Activated CD4-positive, alpha-beta T cell treated with anti-CD3 and anti-CD28 coated beads, Interleukin-2, Interleukin-4, amounts not matched to agents 100 ng/mL and 50 ng/mL, durations not matched to agents 16 hours and 8 hours (primary cell): ENCODE results near the gene FRMD6.

Source experiments
- DNase-seq: peaks from one replicate; pipeline ENCODE4 v3.0.0-alpha.2; 2020; ENCODE audit warnings: low spot score

Gene FRMD6

DNA sequence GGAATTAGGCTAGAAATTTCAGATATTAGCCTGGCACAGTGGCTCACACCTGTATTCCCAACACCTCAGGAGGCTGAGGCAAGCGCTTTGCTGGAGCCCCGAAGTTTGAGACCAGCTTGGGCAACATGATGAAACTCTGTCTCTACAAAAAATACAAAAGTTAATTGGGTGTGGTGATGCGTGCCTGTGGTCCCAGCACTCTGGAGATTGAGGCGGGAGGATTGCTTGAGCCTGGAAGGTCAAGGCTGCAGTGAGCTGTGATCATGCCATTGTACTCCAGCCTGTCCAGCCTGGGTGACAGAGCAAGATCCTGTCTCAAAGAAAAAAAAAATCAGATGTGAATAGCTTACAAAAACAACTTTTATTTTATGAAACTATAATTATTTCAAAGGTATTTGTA, 15.1 kb downstream of the FRMD6 start:
- no peak for DNase-seq

DNA sequence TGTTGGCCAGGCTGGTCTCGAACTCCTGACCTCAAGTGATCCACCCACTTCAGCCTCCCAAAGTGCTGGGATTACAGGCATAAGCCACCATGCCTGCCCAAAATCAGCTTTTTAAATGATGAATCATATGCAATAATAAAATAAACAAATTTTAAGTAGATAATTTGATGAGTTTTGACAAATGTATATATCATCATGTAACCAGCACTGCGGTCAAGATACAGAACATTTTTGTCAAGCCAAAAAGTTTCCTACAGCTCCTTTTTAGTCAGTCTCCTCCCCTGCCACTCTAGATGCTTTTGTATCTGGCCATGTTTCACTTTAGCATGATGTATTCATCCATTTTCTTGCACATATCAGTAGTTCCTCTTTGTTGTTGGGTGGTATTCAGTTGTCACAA, 17.2 kb downstream of the FRMD6 start:
- no peak for DNase-seq

DNA sequence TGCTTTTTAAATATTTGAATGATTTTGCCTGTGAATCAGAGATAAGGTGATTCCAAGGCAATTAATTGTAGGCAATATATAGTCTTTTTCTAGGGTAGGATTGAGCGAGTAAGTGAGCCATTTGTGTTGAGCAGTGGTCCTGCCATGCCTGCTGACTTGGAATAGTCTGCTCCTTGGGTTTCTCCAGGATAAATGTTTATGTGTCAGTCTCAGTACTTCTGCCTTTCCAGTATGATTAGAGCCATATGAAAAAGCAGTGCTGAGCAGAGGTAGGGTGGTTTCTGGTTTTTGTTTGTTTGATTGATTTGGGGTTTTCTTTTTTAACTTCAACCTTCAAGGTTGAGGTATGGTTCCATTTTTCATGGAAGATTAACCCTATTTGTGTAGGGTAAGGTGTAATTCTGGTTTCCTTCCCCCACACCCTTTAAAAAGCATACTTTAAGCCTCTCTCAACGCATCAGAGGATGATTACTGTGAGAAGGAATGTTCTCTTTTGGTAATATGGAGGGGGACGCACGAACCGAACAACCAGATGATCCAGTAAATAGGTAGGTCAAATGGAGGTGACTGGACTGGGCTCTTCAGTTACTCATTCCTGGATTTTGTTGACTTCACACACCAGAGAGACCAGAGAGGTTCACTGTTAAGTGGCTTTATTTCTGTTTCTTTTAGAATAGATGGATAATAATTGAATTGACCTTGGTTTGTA, 22.7 kb downstream of the FRMD6 start:
- no peak for DNase-seq

DNA sequence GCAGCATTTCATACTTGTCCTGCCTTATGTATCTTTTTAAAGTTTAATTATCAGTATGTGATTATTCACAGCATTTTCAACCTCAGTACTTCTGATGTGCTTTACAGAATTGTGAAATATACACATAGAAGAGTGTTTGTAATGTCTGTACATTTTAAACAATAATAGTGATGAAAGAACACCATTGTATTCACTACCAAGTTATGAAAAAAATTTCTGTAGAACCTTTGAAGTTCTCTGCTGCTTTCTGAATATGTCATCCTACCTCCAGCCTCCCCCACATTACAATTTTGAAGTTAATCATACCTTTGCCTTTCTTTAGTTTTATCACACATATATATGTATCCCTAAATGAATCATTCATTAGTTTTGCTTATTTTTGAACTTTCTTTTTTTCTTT, 24.8 kb downstream of the FRMD6 start:
- DNase-seq, result peak; percentile 17

DNA sequence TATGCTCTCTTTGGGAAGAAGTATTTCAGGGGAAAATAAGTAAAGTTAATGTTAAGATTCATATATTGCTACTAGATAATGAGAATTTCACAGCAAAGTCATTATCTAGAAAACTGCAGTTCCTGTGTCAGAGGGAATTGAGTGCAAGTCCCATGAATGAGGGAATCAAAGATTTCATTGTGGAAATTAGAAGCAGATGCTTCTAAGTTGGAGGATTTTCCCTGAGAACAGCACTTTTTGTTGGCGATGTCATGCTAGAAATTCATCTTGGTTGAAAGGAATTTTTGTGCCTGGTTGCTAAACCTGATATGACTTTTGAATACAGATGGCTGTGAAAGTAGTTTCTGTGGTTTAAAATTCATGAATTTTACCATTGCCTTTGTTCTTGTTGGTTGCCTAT, 25.6 kb downstream of the FRMD6 start:
- DNase-seq, result no peak

DNA sequence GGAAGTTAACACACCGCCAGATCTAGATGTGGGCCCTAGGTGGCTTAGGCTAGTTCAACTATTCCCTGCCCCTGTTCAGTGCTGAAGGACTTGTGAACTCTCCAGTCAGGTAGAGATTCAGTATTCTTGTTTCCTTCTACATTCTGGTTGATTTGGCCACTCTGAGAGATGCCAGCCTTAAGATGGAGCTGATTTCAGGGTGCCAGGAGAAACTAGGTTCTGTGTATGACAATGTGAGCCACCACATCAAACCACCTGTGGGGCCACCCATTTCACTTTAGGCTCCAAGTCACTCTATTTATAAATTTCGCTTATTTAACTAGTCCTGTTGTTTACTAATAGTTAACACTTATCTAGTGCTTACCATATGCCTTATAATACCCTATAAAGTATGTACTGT, 26.0 kb downstream of the FRMD6 start:
- DNase-seq, result peak; percentile 4

DNA sequence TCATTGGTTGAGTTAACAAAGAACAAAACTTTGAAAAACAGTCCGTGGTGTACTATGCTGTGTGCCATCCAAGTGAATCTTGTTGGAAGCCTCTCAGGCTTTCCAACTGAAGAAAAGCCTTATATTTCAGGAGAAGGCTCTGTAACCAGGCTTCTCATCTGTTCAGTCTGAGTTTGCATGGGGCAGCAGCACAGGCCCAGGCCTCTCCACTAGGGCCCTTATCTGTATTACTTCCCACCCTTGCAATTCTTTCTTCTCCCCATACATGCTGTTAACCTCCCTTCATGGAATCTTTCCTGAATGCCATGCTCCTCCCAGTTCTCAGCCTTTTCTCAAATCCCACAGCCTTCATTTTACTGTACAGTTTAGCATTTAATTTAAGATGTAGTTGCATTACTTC, 28.3 kb downstream of the FRMD6 start:
- DNase-seq, result no peak

DNA sequence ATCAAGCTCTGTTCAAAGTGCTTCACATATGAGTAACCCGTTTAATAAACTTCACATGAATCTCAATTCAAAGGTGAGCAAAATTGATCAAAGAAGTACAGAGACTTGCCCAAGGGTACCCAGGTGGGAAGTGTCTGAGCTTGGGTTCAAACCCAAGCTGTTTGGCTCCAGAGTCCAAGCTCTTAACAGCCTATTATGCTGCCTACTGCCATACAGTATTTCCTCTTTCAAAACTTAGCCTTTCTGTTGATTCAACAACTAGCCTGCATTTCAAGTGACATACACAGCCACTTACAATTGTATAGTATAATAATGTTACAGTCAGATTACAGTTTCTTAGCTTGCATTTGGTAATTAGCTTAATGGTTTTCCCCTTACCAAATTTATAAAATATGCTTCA, 29.7 kb downstream of the FRMD6 start:
- DNase-seq, result no peak

DNA sequence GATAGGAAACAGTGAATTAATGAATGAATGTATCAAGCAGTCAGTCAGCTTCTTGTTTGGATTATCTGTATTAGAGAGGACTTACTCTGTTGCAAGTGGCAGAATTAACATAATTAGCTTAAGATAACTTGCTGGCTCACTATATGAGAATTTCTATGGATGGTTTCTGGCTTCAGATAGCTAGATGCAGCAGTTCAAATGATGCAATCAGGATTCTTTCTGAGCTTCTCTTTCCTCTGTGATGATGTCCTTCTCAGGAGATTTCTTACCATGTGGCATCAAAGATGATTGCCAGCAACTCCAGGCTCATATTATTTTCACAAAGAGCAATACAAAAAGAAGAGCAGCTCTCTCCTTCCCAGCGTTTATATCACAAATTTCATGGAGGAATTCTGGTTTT, 30.7 kb downstream of the FRMD6 start:
- DNase-seq, result no peak

DNA sequence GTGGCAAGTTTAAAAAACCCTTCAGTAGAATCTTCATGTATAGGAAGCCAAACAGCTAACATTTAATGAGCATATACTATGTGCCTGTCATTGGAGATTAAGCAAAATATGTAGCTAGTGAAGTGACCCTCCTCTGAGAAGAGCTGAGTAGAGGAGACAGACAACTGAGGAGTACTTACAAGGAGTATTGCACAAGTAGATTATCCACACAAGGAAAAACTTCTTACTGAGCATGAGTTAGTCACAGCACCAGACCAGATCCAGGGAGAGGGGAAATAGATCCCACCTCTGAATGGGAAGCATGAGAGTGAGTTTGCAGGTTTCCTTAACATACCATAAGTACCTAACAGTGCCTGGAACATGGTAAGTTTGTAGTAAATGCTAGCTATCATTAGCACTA, 33.0 kb downstream of the FRMD6 start:
- DNase-seq, result no peak

DNA sequence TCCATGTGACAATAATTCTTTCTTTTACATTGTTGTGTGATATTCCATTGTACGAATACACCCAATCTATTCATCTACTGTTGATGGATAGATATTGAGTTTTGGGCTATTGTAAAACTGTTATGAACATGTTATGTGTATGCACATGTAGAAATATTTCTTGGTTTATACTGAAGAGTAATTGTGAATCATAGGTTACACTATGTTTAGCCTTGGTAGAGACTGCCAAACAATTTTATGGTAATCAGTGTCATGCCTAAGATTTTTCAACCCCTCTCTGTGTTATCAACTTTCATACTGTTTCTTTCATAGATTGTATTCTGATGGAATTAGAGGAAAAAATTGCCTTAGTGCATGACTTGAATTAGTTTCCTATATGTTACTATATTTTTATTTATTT, 39.5 kb downstream of the FRMD6 start:
- DNase-seq, result no peak

DNA sequence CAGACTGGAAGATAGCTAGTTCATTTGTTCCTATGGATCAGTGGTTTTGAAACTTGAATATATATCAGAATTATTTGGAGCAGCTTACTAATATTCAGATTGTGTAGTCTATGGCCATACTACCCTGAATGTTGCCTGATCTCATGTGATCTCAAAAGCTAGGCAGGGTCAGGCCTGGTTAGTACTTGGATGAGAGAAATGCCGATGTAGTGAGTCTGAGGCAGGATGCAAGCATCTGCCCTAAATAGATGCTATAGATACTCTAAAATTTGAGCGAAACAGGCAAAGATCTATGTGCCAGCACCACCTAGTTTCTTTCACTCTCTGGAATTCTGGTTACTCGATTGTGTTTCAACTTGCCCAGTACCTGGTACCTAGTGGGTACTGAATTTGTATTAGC, 40.9 kb downstream of the FRMD6 start:
- DNase-seq, result no peak

DNA sequence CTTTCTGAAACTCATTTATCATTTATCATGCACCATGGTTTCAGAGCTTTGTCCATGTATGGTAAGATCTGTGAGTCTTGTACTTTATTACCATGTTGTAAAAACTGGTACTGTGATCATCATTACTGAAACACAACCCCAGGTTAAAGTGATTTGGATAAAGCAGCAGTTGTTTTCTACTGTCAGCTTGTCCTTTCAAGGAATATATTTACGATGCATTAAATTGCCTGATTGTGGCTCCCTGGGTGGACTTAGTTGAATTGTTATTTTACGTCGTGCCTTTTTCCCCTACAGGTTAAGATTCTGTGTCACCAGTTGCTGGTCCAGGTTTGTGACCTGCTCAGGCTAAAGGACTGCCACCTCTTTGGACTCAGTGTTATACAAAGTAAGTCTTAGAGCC, 46.1 kb downstream of the FRMD6 start:
- no peak for DNase-seq

DNA sequence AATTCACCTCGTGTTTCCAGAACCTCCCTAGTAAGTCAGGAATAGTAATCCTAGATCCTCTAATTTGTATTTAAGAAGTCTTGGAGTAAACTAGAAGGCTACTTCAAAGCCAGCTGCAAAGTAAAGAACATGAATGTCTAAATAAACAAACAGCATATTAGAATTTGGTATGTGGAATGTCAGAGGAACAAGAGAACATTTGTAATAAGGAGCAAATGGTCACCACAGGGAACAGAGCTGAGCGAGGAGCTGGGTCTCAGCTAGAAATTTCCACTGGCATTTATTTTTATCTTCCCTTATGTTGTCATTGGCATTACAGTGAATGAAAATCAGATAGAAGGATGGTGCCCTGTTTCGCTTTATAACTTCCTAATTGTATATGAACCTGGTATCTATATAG, 50.2 kb downstream of the FRMD6 start:
- DNase-seq, result no peak

DNA sequence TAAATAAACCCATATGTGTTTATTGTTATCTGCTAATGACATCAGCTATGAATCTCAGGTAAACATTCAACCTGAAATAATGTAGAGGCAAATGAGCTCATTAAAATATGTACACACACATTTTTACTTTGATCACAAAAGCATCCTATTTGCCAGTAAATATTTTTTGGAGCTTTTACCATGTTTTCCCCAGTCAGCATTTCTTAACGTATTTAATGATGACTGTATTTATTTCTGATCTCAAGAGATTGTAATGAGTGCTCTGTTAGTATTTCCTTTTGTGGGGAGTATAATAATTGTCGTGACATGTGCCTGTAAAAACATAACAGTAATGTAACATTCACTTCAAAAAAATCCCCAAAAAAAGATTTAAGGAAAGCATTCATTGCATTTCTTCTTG, 52.1 kb downstream of the FRMD6 start:
- DNase-seq, result no peak

DNA sequence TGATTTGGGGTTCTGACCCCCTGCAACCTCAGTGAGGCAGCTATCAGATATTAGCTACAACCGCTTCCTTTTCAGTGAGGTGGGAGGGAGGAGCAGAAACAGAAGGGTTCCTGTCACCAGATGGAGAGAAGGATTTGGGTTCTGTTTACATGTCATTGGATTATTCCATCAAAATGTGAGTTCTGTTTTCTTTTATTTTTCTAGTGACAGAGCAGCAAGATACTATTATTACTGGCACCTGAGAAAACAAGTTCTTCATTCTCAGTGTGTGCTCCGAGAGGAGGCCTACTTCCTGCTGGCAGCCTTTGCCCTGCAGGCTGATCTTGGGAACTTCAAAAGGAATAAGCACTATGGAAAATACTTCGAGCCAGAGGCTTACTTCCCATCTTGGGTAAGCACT, 52.8 kb downstream of the FRMD6 start:
- DNase-seq, result no peak

DNA sequence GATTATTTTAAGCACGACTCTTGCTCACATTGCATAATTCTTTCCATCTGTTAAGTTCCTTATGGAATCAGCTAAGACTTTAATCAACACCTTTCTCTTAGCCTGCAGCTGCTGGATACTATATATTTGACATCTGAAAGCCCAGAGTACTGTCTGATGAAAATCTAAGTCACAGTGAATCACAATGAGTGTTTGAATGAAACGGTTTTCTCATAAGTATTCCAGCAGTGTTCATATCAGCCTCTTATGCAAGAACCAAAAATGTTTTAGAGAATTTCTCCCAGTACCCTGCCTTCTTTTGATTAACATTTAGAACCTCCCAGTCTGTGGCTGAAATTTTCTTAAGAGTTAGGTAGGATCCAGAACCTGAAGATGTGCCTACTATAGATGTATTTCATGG, 55.6 kb downstream of the FRMD6 start:
- DNase-seq, result no peak

DNA sequence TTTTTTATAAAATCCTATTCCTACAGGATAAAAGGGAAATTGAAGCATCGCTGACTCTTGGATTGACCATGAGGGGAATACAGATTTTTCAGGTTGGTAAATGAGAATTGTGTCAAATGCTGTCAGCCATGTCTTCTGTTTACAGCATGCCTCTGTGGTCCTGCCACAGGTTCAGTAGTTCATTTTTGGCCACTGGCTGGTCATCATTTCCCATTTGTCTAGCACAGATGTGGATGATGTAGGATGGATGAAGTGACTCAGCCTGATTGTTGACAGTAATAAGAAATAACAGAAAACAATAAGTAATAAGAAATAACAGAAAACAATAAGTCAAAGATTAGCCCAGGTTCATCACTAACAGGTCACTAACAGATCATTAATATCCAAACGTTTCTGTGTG, 59.8 kb downstream of the FRMD6 start:
- DNase-seq, result no peak

DNA sequence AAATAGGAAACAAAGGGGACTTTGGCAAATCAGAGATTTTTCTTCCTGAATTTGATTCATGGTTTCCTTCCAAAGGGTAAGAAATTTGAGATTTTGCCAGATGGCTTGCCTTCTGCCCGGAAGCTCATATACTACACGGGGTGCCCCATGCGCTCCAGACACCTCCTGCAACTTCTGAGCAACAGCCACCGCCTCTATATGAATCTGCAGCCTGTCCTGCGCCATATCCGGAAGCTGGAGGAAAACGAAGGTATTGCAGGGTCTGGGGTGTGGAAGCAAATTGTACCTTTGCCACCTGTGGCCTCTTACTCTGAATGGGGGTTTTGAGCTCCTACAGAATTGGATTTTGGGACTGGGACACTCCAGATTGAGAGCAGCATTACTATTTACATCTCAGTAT, 63.5 kb downstream of the FRMD6 start:
- no peak for DNase-seq

DNA sequence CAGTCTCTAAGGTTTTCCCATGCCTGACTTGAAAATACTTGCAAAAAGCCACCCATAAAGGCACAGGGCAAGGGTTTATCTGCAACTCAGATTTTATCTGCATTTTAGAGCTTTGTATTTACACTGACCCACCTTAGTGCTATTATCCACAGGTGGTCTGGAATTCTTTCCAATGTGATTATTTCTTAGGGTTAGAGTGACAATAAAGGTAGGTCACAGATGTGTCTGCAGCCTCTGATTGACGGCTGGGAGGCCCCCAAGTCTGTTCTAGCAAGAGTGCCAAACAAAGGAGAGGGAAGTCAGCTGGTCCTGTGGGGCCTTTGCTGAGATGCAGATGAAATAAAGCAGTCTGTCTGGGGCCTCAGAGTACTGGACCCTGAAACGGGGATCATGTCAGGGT, 64.0 kb downstream of the FRMD6 start:
- no peak for DNase-seq

DNA sequence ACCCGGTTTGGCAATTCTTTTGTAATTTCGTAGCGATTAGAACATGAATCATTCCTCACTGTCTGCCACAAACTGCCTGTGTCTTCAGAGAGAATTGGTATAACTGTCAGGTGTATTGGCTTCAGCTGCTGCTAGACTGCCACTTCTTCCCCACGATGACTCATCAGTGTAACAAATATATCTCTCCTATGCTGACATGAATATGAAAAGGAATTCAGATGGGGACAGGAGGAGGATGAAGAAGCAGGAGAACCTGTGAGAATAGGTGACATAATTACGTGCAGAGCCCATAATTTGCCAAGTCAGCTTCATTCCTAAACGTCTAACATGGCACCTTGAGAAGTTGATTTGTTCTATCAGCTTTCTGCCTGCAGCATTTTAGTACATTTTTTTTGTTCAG, 64.9 kb downstream of the FRMD6 start:
- DNase-seq, result peak; percentile 9

DNA sequence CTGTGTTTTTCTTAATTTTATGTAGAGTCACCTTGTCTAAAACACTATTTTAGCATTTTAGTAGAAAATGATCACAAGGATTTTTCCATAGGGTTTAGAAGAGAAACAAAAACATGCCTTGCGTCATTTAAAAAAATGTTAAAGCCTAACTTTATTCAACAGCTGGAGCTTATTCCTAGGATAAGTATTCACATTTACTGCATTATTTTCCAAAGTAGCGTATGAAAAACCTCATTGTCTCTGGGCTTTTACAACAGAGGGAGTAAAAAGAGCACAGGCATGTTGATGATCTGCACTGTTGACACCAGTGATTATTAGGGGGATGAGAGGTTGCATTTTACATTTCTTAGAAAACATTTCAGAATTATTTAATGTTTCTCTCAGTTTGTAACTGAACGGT, 66.1 kb downstream of the FRMD6 start:
- no peak for DNase-seq

DNA sequence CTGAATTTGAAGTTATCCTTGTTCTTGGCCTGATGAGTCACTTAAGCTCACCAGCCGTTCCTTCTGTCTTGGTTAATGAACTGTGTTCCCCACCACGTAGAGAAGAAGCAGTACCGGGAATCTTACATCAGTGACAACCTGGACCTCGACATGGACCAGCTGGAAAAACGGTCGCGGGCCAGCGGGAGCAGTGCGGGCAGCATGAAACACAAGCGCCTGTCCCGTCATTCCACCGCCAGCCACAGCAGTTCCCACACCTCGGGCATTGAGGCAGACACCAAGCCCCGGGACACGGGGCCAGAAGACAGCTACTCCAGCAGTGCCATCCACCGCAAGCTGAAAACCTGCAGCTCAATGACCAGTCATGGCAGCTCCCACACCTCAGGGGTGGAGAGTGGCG, 68.2 kb downstream of the FRMD6 start:
- no peak for DNase-seq

DNA sequence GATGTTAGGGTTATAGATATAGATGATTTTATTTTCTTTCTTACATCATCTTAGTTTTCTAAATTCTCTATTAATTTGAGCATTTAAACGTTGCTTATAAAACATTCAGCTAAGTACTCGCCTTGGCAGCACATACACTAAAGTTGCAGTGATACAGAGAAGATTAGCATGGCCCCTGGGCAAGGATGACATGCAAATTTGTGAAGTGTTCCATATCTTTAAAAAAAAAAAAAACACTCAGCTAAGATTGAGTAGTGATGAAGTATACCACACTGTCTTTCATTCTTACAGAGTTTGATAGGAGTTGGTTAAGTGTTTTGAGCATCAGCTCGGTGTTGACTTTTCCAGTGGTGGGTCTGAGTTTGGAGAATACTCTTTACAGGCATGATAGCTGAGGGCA, 72.3 kb downstream of the FRMD6 start:
- DNase-seq, result no peak

DNA sequence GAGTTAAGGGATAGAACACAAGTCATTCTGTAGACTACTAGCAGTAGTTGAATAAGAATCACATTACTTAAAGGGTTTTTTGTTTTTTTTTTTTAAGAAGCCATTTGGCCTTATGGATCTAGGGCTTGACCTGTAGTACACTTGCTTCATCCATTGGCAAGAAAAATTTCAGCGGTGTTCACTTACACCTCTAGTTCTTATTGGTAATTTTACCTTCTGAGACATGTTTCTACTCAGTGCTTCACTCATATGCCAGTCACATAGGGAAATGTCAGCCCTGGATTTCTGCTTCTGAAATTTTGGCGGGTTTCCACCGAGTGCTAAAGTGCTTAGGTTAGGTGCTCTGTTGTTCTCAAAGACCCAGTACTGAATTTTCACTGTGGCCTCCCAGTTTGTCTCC, 72.9 kb downstream of the FRMD6 start:
- DNase-seq, result no peak
